ENCODE results near the gene TDRD15. TPM values are rescaled to one million over a fixed set of nuclear protein-coding genes. Genes with fewer than 3 reads are reported as not detected.

Gene TDRD15
- polyA plus RNA-seq, 1 donor (not counting 4 experiments of a cell fraction or from before 2014, with no cell fraction given): not detected

DNA sequence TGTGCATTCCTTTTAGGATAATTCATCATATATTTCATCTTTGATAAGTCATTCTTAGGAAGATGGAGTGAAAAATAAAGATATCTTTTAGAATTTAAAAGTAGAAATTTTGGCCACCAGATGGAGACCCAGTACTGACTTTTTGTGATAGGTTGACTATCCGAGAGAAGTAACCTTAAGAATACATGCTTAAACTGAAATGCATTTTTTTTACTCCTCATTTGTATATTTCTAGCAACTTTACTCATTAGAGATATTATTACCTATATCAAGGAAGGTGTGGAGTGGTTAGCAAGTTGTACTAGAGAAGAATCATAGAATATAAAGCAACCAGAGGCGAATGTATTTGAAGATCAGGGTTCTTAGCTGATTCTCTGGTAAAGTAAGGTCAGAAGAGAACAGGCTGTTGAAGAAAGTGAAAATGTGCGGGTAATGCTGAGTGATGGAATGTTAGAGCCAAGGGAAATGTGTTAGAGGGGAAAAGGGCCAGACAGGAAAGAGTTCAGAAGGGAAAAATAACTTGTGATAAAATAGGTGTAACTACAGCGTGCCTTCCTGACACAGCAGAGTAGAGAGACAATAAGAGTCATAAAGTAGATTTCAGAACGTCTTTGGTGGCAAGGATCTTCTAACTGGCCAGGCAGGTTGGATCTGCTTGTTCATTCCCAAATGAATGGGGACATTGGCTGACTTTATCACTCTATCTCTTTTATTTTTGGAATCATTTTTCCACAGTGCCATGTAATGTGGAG is 52.3 kb downstream of the TDRD15 start:
- H2AFZ ChIP-seq (ENCODE audit: control insufficient read depth, low read length): no peak overlapping the region
- FAIRE-seq (no peak), DNase-seq (ENCODE audit: low read depth, low spot score) (no peak)
- no peak overlapping the region for H3K9ac ChIP-seq (ENCODE audit: control insufficient read depth, extremely low read depth, insufficient read depth, low read length)
- H4K20me1 ChIP-seq (ENCODE audit: control insufficient read depth, extremely low read depth, insufficient read depth, low read length): no peaks in the 10 kb centered on the region
- no peak overlapping the region for H3K4me2 ChIP-seq (ENCODE audit: control insufficient read depth, extremely low read depth, insufficient read depth, low read depth, low read length)
- H3K4me3 ChIP-seq (ENCODE audit: control insufficient read depth in 2 of 3, extremely low read depth in 1 of 3, insufficient read depth in 2 of 3, low read depth in 1 of 3, low read length in 3 of 3): no peak overlapping the region
- no peaks in the 10 kb centered on the region for H3K79me2 ChIP-seq (ENCODE audit: control insufficient read depth, insufficient read depth, low read length)
- no peaks in the 10 kb centered on the region for H3K4me1 ChIP-seq (ENCODE audit: control insufficient read depth, extremely low read depth, insufficient read depth, low read length)
- no peaks in the 10 kb centered on the region for H3K9me3 ChIP-seq (ENCODE audit: control insufficient read depth, low read depth, low read length)
- no peaks in the 10 kb centered on the region for H3K36me3 ChIP-seq (ENCODE audit: control insufficient read depth in 2 of 2, extremely low read depth in 1 of 2, insufficient read depth in 2 of 2, low read length in 2 of 2)
- no peak for TF ChIP-seq EZH2 (IDR thresholded peaks at IDR 0.05; ENCODE audit: low read length)
- TF ChIP-seq, protein P1, sequence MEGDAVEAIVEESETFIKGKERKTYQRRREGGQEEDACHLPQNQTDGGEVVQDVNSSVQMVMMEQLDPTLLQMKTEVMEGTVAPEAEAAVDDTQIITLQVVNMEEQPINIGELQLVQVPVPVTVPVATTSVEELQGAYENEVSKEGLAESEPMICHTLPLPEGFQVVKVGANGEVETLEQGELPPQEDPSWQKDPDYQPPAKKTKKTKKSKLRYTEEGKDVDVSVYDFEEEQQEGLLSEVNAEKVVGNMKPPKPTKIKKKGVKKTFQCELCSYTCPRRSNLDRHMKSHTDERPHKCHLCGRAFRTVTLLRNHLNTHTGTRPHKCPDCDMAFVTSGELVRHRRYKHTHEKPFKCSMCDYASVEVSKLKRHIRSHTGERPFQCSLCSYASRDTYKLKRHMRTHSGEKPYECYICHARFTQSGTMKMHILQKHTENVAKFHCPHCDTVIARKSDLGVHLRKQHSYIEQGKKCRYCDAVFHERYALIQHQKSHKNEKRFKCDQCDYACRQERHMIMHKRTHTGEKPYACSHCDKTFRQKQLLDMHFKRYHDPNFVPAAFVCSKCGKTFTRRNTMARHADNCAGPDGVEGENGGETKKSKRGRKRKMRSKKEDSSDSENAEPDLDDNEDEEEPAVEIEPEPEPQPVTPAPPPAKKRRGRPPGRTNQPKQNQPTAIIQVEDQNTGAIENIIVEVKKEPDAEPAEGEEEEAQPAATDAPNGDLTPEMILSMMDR (optimal IDR thresholded peaks at IDR 0.05 in 1 of 3, IDR thresholded peaks at IDR 0.05 in 1 of 3, conservative IDR thresholded peaks at IDR 0.05 in 1 of 3; ENCODE audit: extremely low read depth in 1 of 3, insufficient read depth in 2 of 3, low read length in 3 of 3): no peak
- H3K9me1 ChIP-seq (ENCODE audit: control insufficient read depth, extremely low read depth, insufficient read depth, low read length): no peaks in the 10 kb centered on the region
- no peak overlapping the region for H3K27ac ChIP-seq (ENCODE audit: control insufficient read depth, insufficient read depth, low read length)
- dilution Hi-C loops (cut with MboI; ENCODE audit: extremely low pct_ligation_motif_present, low sequenced_read_pairs): no loop called here
- no peaks in the 10 kb centered on the region for H3K27me3 ChIP-seq (ENCODE audit: control insufficient read depth, extremely low read depth, insufficient read depth, low read length)

DNA sequence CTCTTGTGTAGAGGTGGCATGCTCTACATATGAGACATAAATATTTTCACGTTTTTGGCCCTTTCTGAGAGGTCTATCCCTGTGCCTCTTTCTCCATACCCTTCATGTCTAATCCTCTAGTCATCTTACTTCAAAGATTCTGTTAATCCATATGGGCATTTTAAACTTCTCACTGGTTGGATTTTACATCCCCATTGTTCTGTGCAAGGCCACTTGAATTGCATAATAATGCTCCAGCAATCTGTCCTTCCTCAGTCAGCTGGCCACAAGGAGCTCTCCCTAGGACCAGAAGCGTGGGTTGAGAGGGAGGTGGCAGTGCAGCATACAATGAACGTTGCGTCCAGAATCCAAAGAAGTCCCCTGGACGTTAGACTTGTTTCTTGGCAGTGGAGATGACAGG is 58.2 kb downstream of the TDRD15 start:
- Histone ChIP-seq H3K79me2 (ENCODE audit: control insufficient read depth, insufficient read depth, low read length) (no peaks in the 10 kb centered on the region), H3K36me3 (ENCODE audit: control insufficient read depth in 2 of 2, extremely low read depth in 1 of 2, insufficient read depth in 2 of 2, low read length in 2 of 2) (no peaks in the 10 kb centered on the region), H3K27ac (ENCODE audit: control insufficient read depth, insufficient read depth, low read length) (no peak overlapping the region), H4K20me1 (ENCODE audit: control insufficient read depth, extremely low read depth, insufficient read depth, low read length) (no peaks in the 10 kb centered on the region), H3K4me3 (ENCODE audit: control insufficient read depth in 2 of 3, extremely low read depth in 1 of 3, insufficient read depth in 2 of 3, low read depth in 1 of 3, low read length in 3 of 3) (no peak overlapping the region), H3K9ac (ENCODE audit: control insufficient read depth, extremely low read depth, insufficient read depth, low read length) (no peak overlapping the region), H2AFZ (ENCODE audit: control insufficient read depth, low read length) (no peak overlapping the region), H3K27me3 (ENCODE audit: control insufficient read depth, extremely low read depth, insufficient read depth, low read length) (no peaks in the 10 kb centered on the region), H3K4me1 (ENCODE audit: control insufficient read depth, extremely low read depth, insufficient read depth, low read length) (no peaks in the 10 kb centered on the region), H3K9me1 (ENCODE audit: control insufficient read depth, extremely low read depth, insufficient read depth, low read length) (no peaks in the 10 kb centered on the region), H3K4me2 (ENCODE audit: control insufficient read depth, extremely low read depth, insufficient read depth, low read depth, low read length) (no peak overlapping the region), H3K9me3 (ENCODE audit: control insufficient read depth, low read depth, low read length) (no peaks in the 10 kb centered on the region)
- FAIRE-seq (no peak), DNase-seq (ENCODE audit: low read depth, low spot score) (no peak)
- TF ChIP-seq, protein P1 (optimal IDR thresholded peaks at IDR 0.05 in 1 of 3, IDR thresholded peaks at IDR 0.05 in 1 of 3, conservative IDR thresholded peaks at IDR 0.05 in 1 of 3; ENCODE audit: extremely low read depth in 1 of 3, insufficient read depth in 2 of 3, low read length in 3 of 3): no peak
- TF ChIP-seq EZH2 (IDR thresholded peaks at IDR 0.05; ENCODE audit: low read length): no peak
- dilution Hi-C loops (cut with MboI; ENCODE audit: extremely low pct_ligation_motif_present, low sequenced_read_pairs): no loop called here

All from keratinocyte (primary cell).